ENCODE data around the gene ZNF385D. TPM values are rescaled to one million over a fixed set of nuclear protein-coding genes. Genes with fewer than 3 reads are reported as not detected.

The ZNF385D gene
- total and polyA plus RNA-seq, 2 of the 13 experiments (the other 11 are each of a cell fraction or from before 2014, with no cell fraction given): not detected

- DNase-seq (ENCODE audit: low spot score): no peak
- Histone ChIP-seq H3K27ac (ENCODE audit: extremely low read length, insufficient read depth, low read length) (no peak overlapping the region), H3K4me3 (replicated peaks in 1 of 3; ENCODE audit: insufficient read depth in 1 of 3, low read depth in 2 of 3, low read length in 3 of 3) (no peak overlapping the region), H4K20me1 (ENCODE audit: insufficient read depth, low read length) (no peaks in the 10 kb centered on the region), H3K27me3 (ENCODE audit: control insufficient read depth in 1 of 2, insufficient read depth in 2 of 2, low read length in 2 of 2) (no peaks in the 10 kb centered on the region), H3K4me2 (ENCODE audit: low read depth, low read length) (no peak overlapping the region), H3K79me2 (ENCODE audit: insufficient read depth, low read length) (no peaks in the 10 kb centered on the region), H3K9me3 (ENCODE audit: low read length) (peaks cover 18% of the 10 kb centered on the region; the same call in 1 of the 2 replicates), H3K4me1 (ENCODE audit: insufficient read depth, low read length) (no peaks in the 10 kb centered on the region), H2AFZ (ENCODE audit: low read length) (no peak overlapping the region), H3K9ac (ENCODE audit: insufficient read depth, low read depth, low read length) (no peak overlapping the region), H3K36me3 (replicated peaks in 1 of 2; ENCODE audit: control insufficient read depth in 1 of 2, insufficient read depth in 2 of 2, low read length in 2 of 2) (no peaks in the 10 kb centered on the region)
- TF ChIP-seq ZNF260 (CRISPR knock-in tag; IDR thresholded peaks at IDR 0.05; ENCODE audit: borderline replicate concordance, low read depth): no peak
- TF ChIP-seq ZNF644 (CRISPR knock-in tag; IDR thresholded peaks at IDR 0.05; ENCODE audit: low read depth): no peak
- no peak for TF ChIP-seq ZNF558 (CRISPR knock-in tag; IDR thresholded peaks at IDR 0.05; ENCODE audit: borderline replicate concordance)
- TF ChIP-seq SMYD3 (CRISPR knock-in tag; IDR thresholded peaks at IDR 0.05): no peak
- no peak for TF ChIP-seq TMF1 (CRISPR knock-in tag; IDR thresholded peaks at IDR 0.05; ENCODE audit: low read depth)
- no peak for TF ChIP-seq ZNF792 (CRISPR knock-in tag; IDR thresholded peaks at IDR 0.05)
- no peak for TF ChIP-seq ZNF256 (CRISPR knock-in tag; conservative IDR thresholded peaks at IDR 0.05)
- TF ChIP-seq MIER2 (CRISPR knock-in tag; IDR thresholded peaks at IDR 0.05): no peak
- no peak for TF ChIP-seq CERS6 (CRISPR knock-in tag; IDR thresholded peaks at IDR 0.05)
- ChIA-PET POLR2A (no interaction called here), CTCF (ENCODE audit: low intra/inter-chr PET ratio, low total read pairs) (no interaction called here)
- no peak for ATAC-seq
- BruUV-seq (replicated peaks): no TSS peak
- 4% methylated on average over 4 of the region's 4 CpGs for WGBS (ENCODE audit: low lambda C conversion rate)
- intact Hi-C loops (cut with micrococcal nuclease; ENCODE audit: unreplicated experiment) (no loop called here), in situ Hi-C loops (cut with HindIII; ENCODE audit: extremely low pct_ligation_motif_present, low pct_unique_long_range_greater_than_20kb) (no loop called here)
- FAIRE-seq: no peak
Measured at GRCh38 chr3:21505711-21506460, 245.1 kb downstream of the ZNF385D start.

Measured in HepG2 (cell line).